Progenitor cell of endocrine pancreas (in vitro differentiated cells): Measurements from ENCODE around the gene RASA1. TPM values are rescaled to one million over a fixed set of nuclear protein-coding genes. Genes with fewer than 3 reads are reported as not detected.
"Not testable (repeated sequence)": the region's sequence is repeated elsewhere in the genome, so short reads cannot be mapped to it uniquely, and the experiment has no call there.

Source experiments
- DNase-seq: peaks from one replicate; pipeline ENCODE4 v3.0.0; 2021; ENCODE audit warnings: low spot score; ENCODE audit not compliant: unreplicated experiment
- H3K27ac Mint-ChIP-seq: 2 replicates; pipeline ENCODE4 v1.8.0; 2021; ENCODE audit warnings: mild to moderate bottlenecking, moderate library complexity, mixed read lengths
- H3K27me3 Mint-ChIP-seq: 2 replicates; pipeline ENCODE4 v1.8.0; 2021; ENCODE audit warnings: mixed read lengths
- H3K36me3 Mint-ChIP-seq: 2 replicates; pipeline ENCODE4 v1.8.0; 2022; ENCODE audit warnings: mixed read lengths; ENCODE audit not compliant: insufficient read depth
- H3K4me1 Mint-ChIP-seq: 2 replicates; pipeline ENCODE4 v1.8.0; 2021; ENCODE audit warnings: low read depth, mixed read lengths
- H3K4me3 Mint-ChIP-seq: 2 replicates; pipeline ENCODE4 v1.8.0; 2021; ENCODE audit warnings: low read depth, mild to moderate bottlenecking, moderate library complexity, mixed read lengths
- H3K9me3 Mint-ChIP-seq: 2 replicates; pipeline ENCODE4 v1.8.0; 2021; ENCODE audit warnings: low read depth, mixed read lengths
- total RNA-seq: library from RNA; stranded (reverse); gene quantifications from 2 replicates; pipeline ENCODE4 v1.2.1, GENCODE V29; 2021
- TF ChIP-seq, protein P1 (sequence below): fragments of 200-600 bp; sonication (generic); IDR thresholded peaks from one replicate; pipeline ENCODE4 v1.5.0; 2021; ENCODE audit warnings: antibody characterized with exemption, mild to moderate bottlenecking; ENCODE audit not compliant: unreplicated experiment

The RASA1 gene
- total RNA-seq, 1 donor from 2014 or later = 42.6 TPM

- TF ChIP-seq, protein P1, sequence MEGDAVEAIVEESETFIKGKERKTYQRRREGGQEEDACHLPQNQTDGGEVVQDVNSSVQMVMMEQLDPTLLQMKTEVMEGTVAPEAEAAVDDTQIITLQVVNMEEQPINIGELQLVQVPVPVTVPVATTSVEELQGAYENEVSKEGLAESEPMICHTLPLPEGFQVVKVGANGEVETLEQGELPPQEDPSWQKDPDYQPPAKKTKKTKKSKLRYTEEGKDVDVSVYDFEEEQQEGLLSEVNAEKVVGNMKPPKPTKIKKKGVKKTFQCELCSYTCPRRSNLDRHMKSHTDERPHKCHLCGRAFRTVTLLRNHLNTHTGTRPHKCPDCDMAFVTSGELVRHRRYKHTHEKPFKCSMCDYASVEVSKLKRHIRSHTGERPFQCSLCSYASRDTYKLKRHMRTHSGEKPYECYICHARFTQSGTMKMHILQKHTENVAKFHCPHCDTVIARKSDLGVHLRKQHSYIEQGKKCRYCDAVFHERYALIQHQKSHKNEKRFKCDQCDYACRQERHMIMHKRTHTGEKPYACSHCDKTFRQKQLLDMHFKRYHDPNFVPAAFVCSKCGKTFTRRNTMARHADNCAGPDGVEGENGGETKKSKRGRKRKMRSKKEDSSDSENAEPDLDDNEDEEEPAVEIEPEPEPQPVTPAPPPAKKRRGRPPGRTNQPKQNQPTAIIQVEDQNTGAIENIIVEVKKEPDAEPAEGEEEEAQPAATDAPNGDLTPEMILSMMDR = no peak
- peak; percentile 54 for DNase-seq
- Mint-ChIP-seq H3K9me3 (no peaks in the 10 kb centered on the region), H3K27ac (peak overlapping the region; percentile 100), H3K4me1 (peaks cover 26% of the 10 kb centered on the region), H3K4me3 (peak overlapping the region; percentile 100), H3K36me3 (peaks cover 2% of the 10 kb centered on the region), H3K27me3 (peaks cover 6% of the 10 kb centered on the region)
These were observed 665 bp downstream of the RASA1 start for GRCh38 chr5:87268126-87268969.

- H3K4me1 Mint-ChIP-seq = peaks cover 28% of the 10 kb centered on the region
- H3K27ac Mint-ChIP-seq = peak overlapping the region; percentile 100
- TF ChIP-seq, protein P1 = no peak
- peaks cover 3% of the 10 kb centered on the region for H3K27me3 Mint-ChIP-seq
- peak overlapping the region; percentile 100 for H3K4me3 Mint-ChIP-seq
- DNase-seq = no peak
- H3K36me3 Mint-ChIP-seq = peaks cover 2% of the 10 kb centered on the region
- H3K9me3 Mint-ChIP-seq = no peaks in the 10 kb centered on the region
These were observed 1.3 kb downstream of the RASA1 start for GRCh38 chr5:87268970-87269377.

DNA sequence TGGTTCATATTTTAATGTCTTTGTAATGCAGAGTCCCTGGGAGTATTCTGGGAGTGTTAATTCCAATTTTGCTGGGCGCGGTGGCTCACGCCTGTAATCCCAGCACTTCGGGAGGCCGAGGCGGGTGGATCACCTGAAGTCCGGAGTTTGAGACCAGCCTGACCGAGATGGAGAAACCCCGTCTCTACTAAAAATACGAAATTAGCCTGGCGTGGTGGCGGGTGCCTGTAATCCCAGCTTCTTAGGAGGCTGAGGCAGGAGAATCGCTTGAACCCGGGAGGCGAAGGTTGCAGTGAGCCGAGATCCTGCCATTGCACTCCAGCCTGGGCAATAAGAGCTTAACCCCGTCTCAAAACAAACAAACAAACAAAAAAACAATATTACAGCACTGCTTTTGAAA, 3.2 kb downstream of the RASA1 start:
- not testable (repeated sequence) for H3K27ac Mint-ChIP-seq, H3K36me3 Mint-ChIP-seq, H3K4me3 Mint-ChIP-seq, H3K27me3 Mint-ChIP-seq, DNase-seq, H3K9me3 Mint-ChIP-seq
- H3K4me1 Mint-ChIP-seq = peaks cover 40% of the 10 kb centered on the region

DNA sequence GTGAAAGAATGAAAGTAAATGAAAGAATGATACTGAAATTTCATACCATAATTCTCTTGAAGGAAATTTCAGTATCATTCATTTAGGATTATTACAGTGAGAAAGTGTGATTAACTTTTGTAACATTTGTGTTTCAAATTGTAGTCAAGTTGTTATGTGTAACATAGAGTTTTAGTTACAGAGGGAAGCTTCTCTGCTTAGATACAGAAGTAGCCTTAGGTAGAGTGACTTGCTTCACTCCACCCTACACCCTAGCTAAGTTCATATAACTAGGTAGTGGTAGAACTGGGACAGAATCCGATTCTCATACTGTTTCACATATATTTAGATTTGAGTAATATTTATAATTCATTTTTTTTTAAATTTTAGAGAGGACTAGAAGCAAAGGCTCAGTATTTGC, 9.0 kb downstream of the RASA1 start:
- Mint-ChIP-seq H3K4me1 (peaks cover 18% of the 10 kb centered on the region), H3K36me3 (peaks cover 18% of the 10 kb centered on the region), H3K27me3 (no peaks in the 10 kb centered on the region), H3K27ac (no peak overlapping the region), H3K4me3 (no peak overlapping the region), H3K9me3 (no peaks in the 10 kb centered on the region)
- DNase-seq = no peak
- TF ChIP-seq, protein P1 = no peak

DNA sequence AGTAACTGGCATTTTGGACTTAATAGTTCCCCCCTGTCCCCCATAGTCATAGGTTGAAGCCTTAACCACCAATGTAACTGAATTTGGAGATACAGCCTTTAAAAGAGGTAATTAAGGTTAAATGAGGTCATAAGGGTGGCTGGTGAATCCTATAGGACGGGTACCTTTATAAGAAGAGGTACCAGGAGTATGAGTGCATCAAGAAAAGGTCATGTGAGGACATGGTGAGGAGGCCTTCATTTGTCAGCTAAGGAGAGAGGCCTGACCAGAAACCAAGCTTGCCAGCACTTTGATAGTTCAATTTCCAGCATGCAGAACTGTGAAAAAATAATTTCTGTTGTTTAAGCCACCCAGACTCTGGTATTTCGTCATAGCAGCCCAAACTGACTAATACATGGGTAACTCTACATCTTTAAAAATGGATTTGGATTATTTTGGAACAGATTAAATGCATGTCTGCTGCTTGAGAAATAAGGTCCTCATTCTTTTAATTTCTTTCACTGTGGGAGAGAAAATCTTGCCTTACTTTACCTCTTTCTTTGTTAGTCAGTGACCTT, 9.7 kb downstream of the RASA1 start:
- Mint-ChIP-seq H3K4me1 (peaks cover 24% of the 10 kb centered on the region), H3K4me3 (no peak overlapping the region), H3K27me3 (no peaks in the 10 kb centered on the region), H3K27ac (no peak overlapping the region), H3K9me3 (peaks cover 3% of the 10 kb centered on the region), H3K36me3 (peaks cover 24% of the 10 kb centered on the region)
- DNase-seq = no peak
- TF ChIP-seq, protein P1 = no peak
